ENCODE measurements around the gene SMARCAD1. TPM values are rescaled to one million over a fixed set of nuclear protein-coding genes. Genes with fewer than 3 reads are reported as not detected.
"Not testable (repeated sequence)": the region's sequence is repeated elsewhere in the genome, so short reads cannot be mapped to it uniquely, and the experiment has no call there.

The SMARCAD1 gene
- total RNA-seq, 1 experiment from 2014 or later, result 57.1 TPM

GRCh38 chr4:94336303-94336702, 128.6 kb downstream of the SMARCAD1 start:
- H2AK5ac ChIP-seq (ENCODE audit: insufficient read length, low read length), result no peak overlapping the region
- H2AFZ ChIP-seq (ENCODE audit: low read length), result no peak overlapping the region
- no peak overlapping the region for H3K27ac ChIP-seq (ENCODE audit: insufficient read length, low read depth, low read length)
- no peak overlapping the region for H3K4ac ChIP-seq (ENCODE audit: low read depth, low read length)
- H3K4me3 Mint-ChIP-seq, result no peak overlapping the region
- no peak overlapping the region for H3K27ac Mint-ChIP-seq
- no peak overlapping the region for H3K56ac ChIP-seq (ENCODE audit: insufficient read length, low read depth, low read length)
- no peaks in the 10 kb centered on the region for H3K27me3 ChIP-seq (ENCODE audit: insufficient read depth, low read length)
- H2BK12ac ChIP-seq (ENCODE audit: insufficient read length, low read depth, low read length), result no peak overlapping the region
- H2BK120ac ChIP-seq (ENCODE audit: low read depth, low read length, poor library complexity, severe bottlenecking), result no peak overlapping the region
- H4K5ac ChIP-seq (ENCODE audit: insufficient read length, low read depth, low read length), result no peak overlapping the region
- no peaks in the 10 kb centered on the region for H3K23me2 ChIP-seq (ENCODE audit: insufficient read length, low read depth, low read length, poor library complexity, severe bottlenecking)
- H3K18ac ChIP-seq (ENCODE audit: insufficient read length, low read depth, low read length), result no peak overlapping the region
- no peaks in the 10 kb centered on the region for H3K36me3 Mint-ChIP-seq (ENCODE audit: insufficient read depth in 1 of 3, low read depth in 3 of 3)
- H3K23ac ChIP-seq (ENCODE audit: insufficient read length, low read depth, low read length), result no peak overlapping the region
- no peaks in the 10 kb centered on the region for H3K9me3 Mint-ChIP-seq
- H3K79me1 ChIP-seq (ENCODE audit: insufficient read depth, low read depth, low read length, poor library complexity, severe bottlenecking), result no peaks in the 10 kb centered on the region
- H3K79me2 ChIP-seq (ENCODE audit: insufficient read depth, low read length), result no peaks in the 10 kb centered on the region
- no peak overlapping the region for H2BK5ac ChIP-seq (ENCODE audit: insufficient read length, low read length)
- H3K9ac ChIP-seq (ENCODE audit: extremely low read depth, insufficient read length, low read length), result no peak overlapping the region
- H4K20me1 ChIP-seq (ENCODE audit: control insufficient read depth, insufficient read depth, insufficient read length), result no peaks in the 10 kb centered on the region
- no peak overlapping the region for H2BK20ac ChIP-seq (ENCODE audit: low read depth, low read length, poor library complexity, severe bottlenecking)
- peaks cover 5 to 20% of the 10 kb centered on the region in 2 experiments for H3K4me1 Mint-ChIP-seq
- H4K91ac ChIP-seq (ENCODE audit: insufficient read length, low read depth, low read length), result no peak overlapping the region
- no peaks in the 10 kb centered on the region for H3K9me3 ChIP-seq (ENCODE audit: control insufficient read depth, low read depth, low read length)
- H3K27me3 Mint-ChIP-seq (ENCODE audit: low read depth), result no peaks in the 10 kb centered on the region
- no peak overlapping the region for H3K14ac ChIP-seq (ENCODE audit: insufficient read depth, low read length)
- no peak for DNase-seq
- no peak overlapping the region for H3T11ph ChIP-seq (ENCODE audit: low read length)
- H4K8ac ChIP-seq (replicated peaks; ENCODE audit: insufficient read length, low read depth, low read length), result no peak overlapping the region
- no peak for TF ChIP-seq CTCF (conservative IDR thresholded peaks at IDR 0.05)
- WGBS (ENCODE audit: extremely low coverage, insufficient read length, low lambda C conversion rate), result no CpG with 5 or more reads among the region's 3 CpGs
- no peak overlapping the region for H3K4me2 ChIP-seq (ENCODE audit: insufficient read depth, insufficient read length, low read length)
- H2BK15ac ChIP-seq (ENCODE audit: low read depth, low read length), result no peak overlapping the region
- no peaks in the 10 kb centered on the region for H3K4me1 ChIP-seq (ENCODE audit: insufficient read depth, low read length)

GRCh38 chr4:94336791-94337190, 129.1 kb downstream of the SMARCAD1 start:
- H3K27me3 Mint-ChIP-seq (ENCODE audit: low read depth); H3K79me2 ChIP-seq (ENCODE audit: insufficient read depth, low read length); H3K56ac ChIP-seq (ENCODE audit: insufficient read length, low read depth, low read length); H3K9me3 Mint-ChIP-seq; H3K4me1 ChIP-seq (ENCODE audit: insufficient read depth, low read length); H2BK12ac ChIP-seq (ENCODE audit: insufficient read length, low read depth, low read length); H2BK120ac ChIP-seq (ENCODE audit: low read depth, low read length, poor library complexity, severe bottlenecking); H3K14ac ChIP-seq (ENCODE audit: insufficient read depth, low read length); H2AFZ ChIP-seq (ENCODE audit: low read length); H2BK15ac ChIP-seq (ENCODE audit: low read depth, low read length); H3K23ac ChIP-seq (ENCODE audit: insufficient read length, low read depth, low read length); H3K27ac ChIP-seq (ENCODE audit: insufficient read length, low read depth, low read length); H3K27ac Mint-ChIP-seq; H3K4me3 Mint-ChIP-seq; DNase-seq; H3K36me3 Mint-ChIP-seq (ENCODE audit: insufficient read depth in 1 of 3, low read depth in 3 of 3); H4K8ac ChIP-seq (replicated peaks; ENCODE audit: insufficient read length, low read depth, low read length); H2BK20ac ChIP-seq (ENCODE audit: low read depth, low read length, poor library complexity, severe bottlenecking); H3K9ac ChIP-seq (ENCODE audit: extremely low read depth, insufficient read length, low read length); H3K79me1 ChIP-seq (ENCODE audit: insufficient read depth, low read depth, low read length, poor library complexity, severe bottlenecking); H4K5ac ChIP-seq (ENCODE audit: insufficient read length, low read depth, low read length); H4K20me1 ChIP-seq (ENCODE audit: control insufficient read depth, insufficient read depth, insufficient read length); H2BK5ac ChIP-seq (ENCODE audit: insufficient read length, low read length); H3K18ac ChIP-seq (ENCODE audit: insufficient read length, low read depth, low read length); H3K4me2 ChIP-seq (ENCODE audit: insufficient read depth, insufficient read length, low read length); H3K27me3 ChIP-seq (ENCODE audit: insufficient read depth, low read length); H3K4ac ChIP-seq (ENCODE audit: low read depth, low read length); H2AK5ac ChIP-seq (ENCODE audit: insufficient read length, low read length); H3T11ph ChIP-seq (ENCODE audit: low read length); H3K23me2 ChIP-seq (ENCODE audit: insufficient read length, low read depth, low read length, poor library complexity, severe bottlenecking); H3K9me3 ChIP-seq (ENCODE audit: control insufficient read depth, low read depth, low read length); H4K91ac ChIP-seq (ENCODE audit: insufficient read length, low read depth, low read length): not testable (repeated sequence)
- WGBS (ENCODE audit: extremely low coverage, insufficient read length, low lambda C conversion rate), result no CpG with 5 or more reads among the region's 5 CpGs
- peaks cover 5 to 20% of the 10 kb centered on the region in 2 experiments for H3K4me1 Mint-ChIP-seq
